ENCODE data around the gene ISM2.

The ISM2 gene

DNA sequence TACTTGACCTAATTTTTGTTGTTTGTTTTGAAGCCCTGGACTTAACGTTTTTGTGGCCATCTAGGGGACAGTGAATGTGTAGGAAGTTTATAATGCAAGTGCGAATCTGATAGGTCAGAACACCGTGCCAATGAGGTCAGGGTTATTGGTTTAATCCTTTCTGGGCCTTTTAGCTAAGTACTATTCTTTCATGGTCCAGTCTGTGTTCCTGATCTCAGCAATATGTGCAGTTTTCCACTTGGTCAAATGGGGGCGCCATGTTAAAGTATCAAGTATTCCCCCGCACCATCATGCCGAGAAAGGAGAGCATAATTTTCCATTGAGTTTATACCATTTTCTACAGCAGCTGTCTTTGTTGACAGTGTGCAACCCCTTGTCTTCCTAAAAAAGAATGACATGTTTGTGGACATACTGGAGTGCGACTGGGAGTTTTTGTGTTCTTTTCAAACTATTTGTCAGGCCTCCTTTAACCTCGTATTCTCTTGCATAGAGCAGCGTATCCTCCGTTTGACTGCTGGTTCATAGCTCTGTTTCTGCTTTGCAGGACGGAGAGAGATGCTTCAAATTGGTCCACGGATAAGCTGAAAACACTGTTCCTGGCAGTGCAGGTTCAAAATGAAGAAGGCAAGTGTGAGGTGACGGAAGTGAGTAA is 39.4 kb downstream of the ISM2 start:
- DNase-seq, result peak; percentile 59 to 83

- DNase-seq, result peak; percentile 8 to 66
Observed at GRCh38 chr14:77458249-77458950, 40.2 kb downstream of the ISM2 start.

DNA sequence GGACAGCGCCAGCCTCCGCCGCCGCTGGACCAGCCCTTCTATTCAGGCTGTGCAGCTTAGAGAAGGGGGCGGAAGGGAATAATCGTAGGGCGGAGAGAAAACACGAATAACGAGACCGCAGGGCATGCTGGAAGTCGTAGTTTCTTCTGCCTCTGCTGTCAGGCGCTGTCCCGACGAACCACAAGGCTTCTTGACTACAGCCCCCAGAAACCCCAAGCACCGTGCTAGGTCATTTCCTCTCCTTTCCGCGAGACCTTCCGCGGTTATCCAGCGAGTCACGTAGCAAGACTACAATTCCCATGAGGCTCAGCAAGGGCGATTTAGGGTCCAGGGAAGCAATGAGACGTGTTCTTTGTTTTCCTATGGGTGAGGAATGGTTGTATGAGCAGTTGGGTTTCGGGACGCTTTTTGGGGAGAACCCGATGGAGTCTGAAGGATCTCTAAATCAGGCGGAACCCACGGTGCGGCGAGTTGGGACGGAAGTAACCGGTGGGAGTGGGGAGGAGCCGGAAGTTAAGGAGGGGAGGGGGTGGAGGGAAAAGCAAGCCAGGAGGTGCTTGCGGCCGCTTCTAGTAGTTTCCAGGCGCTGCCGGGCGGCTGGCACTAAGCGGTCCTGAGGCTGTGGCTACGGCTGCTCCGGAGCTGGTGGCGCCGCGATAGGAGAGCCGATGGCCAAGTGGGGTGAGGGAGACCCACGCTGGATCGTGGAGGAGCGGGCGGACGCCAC is 40.9 kb downstream of the ISM2 start, which contains the start of the genes AHSA1 and VIPAS39:
Gene AHSA1, plus strand, starts transcription at position 572 of the 727 bp plus-strand sequence. Its CDS starts 97 bp downstream, at position 669.
Gene VIPAS39, minus strand, starts transcription at position 80 of the 727 bp plus-strand sequence. CDS start 3,499 bp downstream, outside the sequence.
- DNase-seq, result peak; percentile 99

GRCh38 chr14:77457115-77457521 is 41.5 kb downstream of the ISM2 start:
- DNase-seq, result peak in 1 of 2 experiments; percentile 73

- DNase-seq, result no peak
Observed at GRCh38 chr14:77455966-77456640, 42.5 kb downstream of the ISM2 start.

GRCh38 chr14:77442196-77442595 is 56.4 kb downstream of the ISM2 start:
- DNase-seq, result no peak

DNA sequence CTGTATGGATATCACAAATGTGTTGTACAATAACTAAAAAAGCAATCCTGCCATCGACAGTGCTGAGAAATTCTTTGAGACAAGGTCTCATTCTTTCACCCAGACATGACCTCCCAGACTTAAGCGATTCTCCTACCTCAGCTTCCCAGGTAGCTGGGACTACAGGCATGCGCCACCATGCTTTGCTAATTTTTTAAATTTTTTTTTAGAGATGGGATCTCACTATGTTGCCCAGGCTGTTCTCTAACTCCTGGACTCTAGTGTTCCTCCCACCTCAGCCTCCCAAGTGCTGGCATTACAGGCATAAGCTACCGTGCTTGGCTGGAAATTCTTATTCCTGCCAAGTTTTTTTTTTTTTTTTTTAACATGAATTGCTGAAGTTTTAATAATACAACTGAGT is 58.8 kb downstream of the ISM2 start:
- no peak for DNase-seq

DNA sequence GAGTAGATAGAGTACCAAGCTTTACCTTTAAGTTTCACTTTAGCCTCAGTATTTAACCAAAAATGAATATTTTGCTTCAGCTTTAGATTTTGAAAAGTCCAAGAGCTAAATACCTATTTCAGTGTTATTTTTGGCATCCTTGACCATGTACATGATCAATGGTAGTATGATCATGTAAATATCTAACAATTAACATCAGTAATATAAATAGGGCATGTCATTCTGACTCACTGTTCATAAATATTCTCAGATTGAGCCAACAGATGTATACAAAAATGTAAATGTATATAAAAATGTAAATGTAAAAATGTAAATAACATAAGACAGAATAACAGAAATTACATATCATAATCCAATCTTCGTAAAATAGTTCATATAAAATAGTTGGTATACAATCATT is 60.0 kb downstream of the ISM2 start:
- no peak for DNase-seq

DNA sequence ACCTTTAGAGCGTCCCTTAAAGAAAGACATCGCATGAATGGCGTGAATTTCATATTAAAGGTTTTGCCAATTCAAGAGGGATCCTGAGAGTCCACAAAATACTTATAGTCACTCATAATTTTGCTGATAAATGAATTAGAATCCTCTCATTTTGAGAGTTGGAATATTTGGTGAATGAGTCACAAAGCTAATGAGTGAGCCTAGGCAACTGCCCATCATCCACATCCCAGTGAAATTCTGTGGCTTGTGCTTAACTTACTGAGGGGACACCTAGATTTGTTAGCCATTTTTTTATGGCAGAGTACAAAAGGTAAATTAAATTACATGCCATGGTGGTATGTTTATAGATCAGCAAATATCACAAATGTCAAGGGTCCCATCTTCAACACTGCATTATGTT is 62.6 kb downstream of the ISM2 start:
- no peak for DNase-seq

DNA sequence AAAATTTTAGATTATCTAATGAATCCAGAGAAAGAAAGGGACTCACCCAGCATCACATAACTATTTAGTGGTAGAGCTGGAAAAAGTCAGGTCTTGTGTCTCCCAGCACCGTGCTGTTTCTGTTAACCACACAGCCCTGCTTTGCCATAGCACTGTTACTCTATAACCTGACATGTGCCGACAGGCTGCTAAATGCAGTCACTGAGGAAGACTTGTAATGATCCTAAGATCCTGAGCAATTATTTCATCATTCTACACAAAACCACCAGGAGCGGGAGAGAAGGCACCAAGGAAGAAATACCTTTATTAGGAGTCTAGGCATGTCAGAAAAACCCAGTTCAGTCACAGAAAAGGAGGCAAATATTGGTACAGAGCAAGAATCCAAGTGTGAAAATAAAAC is 72.2 kb downstream of the ISM2 start:
- DNase-seq, result no peak

GRCh38 chr14:77424862-77425261 is 73.8 kb downstream of the ISM2 start:
- no peak for DNase-seq

Data from NCI-H526 (cell line).